Hematopoietic multipotent progenitor cell treated with erythropoietin and hydrocortisone succinate and interleukin-3 and kit ligand, for 4 days (in vitro differentiated cells): ENCODE data around the gene UQCRFS1.
"Not testable (repeated sequence)": the region's sequence is repeated elsewhere in the genome, so short reads cannot be mapped to it uniquely, and the experiment has no call there.

ENCODE experiments used
- DNase-seq: peaks from one replicate; pipeline ENCODE4 v3.0.0-alpha.2; 2015

Gene UQCRFS1

GRCh38 chr19:29212648-29213573 is at the start of gene UQCRFS1:
TSS of gene UQCRFS1 (minus strand) at chr19:29213151. CDS start at chr19:29213118, 33 bp downstream.
- DNase-seq: peak; percentile 97

- no peak for DNase-seq
These were observed 49.1 kb upstream of the UQCRFS1 start for GRCh38 chr19:29262085-29262484.

GRCh38 chr19:29260477-29261317 is 47.7 kb upstream of the UQCRFS1 start:
- DNase-seq: peak; percentile 83

- no peak for DNase-seq
These were observed 46.9 kb upstream of the UQCRFS1 start for GRCh38 chr19:29259867-29260281.

GRCh38 chr19:29259153-29259552 is 46.2 kb upstream of the UQCRFS1 start:
- DNase-seq: peak; percentile 25

GRCh38 chr19:29256516-29256915 is 43.6 kb upstream of the UQCRFS1 start:
- no peak for DNase-seq

- no peak for DNase-seq
These were observed 43.0 kb upstream of the UQCRFS1 start for GRCh38 chr19:29255912-29256311.

GRCh38 chr19:29255006-29255405 is 42.1 kb upstream of the UQCRFS1 start:
- no peak for DNase-seq

GRCh38 chr19:29249798-29250197 is 36.8 kb upstream of the UQCRFS1 start:
- not testable (repeated sequence) for DNase-seq

- DNase-seq: no peak
These were observed 35.4 kb upstream of the UQCRFS1 start for GRCh38 chr19:29248332-29248844.

GRCh38 chr19:29247872-29248271 is 34.9 kb upstream of the UQCRFS1 start:
- peak; percentile 18 for DNase-seq

- DNase-seq: peak; percentile 43
These were observed 34.5 kb upstream of the UQCRFS1 start for GRCh38 chr19:29247471-29247870.

- DNase-seq: no peak
These were observed 34.1 kb upstream of the UQCRFS1 start for GRCh38 chr19:29247051-29247450.

- DNase-seq: no peak
These were observed 32.3 kb upstream of the UQCRFS1 start for GRCh38 chr19:29245215-29245614.

- DNase-seq: no peak
These were observed 28.4 kb upstream of the UQCRFS1 start for GRCh38 chr19:29241324-29241723.

- DNase-seq: peak; percentile 10
These were observed 26.3 kb upstream of the UQCRFS1 start for GRCh38 chr19:29239213-29239776.

GRCh38 chr19:29233591-29233990 is 20.6 kb upstream of the UQCRFS1 start:
- DNase-seq: no peak

GRCh38 chr19:29232315-29232852 is 19.4 kb upstream of the UQCRFS1 start:
- DNase-seq: no peak

- not testable (repeated sequence) for DNase-seq
These were observed 18.4 kb upstream of the UQCRFS1 start for GRCh38 chr19:29231306-29231705.

- DNase-seq: no peak
These were observed 4.7 kb upstream of the UQCRFS1 start for GRCh38 chr19:29217616-29218015.

- no peak for DNase-seq
These were observed 3.1 kb upstream of the UQCRFS1 start for GRCh38 chr19:29216021-29216420.

GRCh38 chr19:29215322-29215845 is 2.4 kb upstream of the UQCRFS1 start:
- no peak for DNase-seq
